NCI-H2081 treated with DMSO at 0.1 percent for 48 hours (cell line): ENCODE data around the gene RANBP17.
"Not testable (repeated sequence)": the region's sequence is repeated elsewhere in the genome, so short reads cannot be mapped to it uniquely, and the experiment has no call there.

ENCODE experiments used
- DNase-seq: peaks from one replicate; lab custom pipeline; 2025; lab: John Stamatoyannopoulos, UW

The RANBP17 gene

DNA sequence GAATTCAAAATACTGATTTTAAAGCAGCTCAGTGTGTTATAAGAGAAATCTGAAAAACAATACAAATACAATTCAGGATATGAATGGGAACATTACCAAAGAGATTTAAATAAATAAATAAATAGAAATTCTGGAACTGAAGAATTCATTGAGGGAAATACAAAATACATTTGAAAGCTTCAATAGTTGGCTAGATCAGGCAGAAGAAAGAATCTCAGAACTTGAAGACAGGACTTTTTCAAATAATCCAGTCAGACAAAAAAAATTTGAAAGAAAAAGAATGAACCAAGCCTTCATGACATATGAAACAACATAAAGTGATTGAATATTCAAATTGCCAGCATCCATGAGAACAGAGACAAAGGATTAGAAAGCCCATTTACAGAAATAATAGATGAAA, 387.6 kb downstream of the RANBP17 start:
- no peak for DNase-seq

DNA sequence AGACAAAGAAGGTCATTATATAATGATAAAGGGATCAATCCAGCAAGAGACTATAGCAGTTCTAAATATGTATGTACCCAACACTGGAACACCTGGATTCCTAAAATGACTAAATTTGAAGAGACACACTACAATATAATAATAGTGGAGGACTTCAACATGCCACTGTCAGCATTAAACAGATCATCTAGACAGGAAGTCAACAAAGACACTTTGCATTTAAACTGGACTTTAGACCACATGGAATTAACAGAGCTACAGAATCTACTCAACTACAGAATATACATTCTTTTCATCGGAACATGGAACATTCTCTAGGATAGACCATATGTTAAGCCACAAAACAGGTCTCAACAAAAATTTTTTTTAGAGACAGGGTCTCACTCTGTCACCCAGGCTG, 388.9 kb downstream of the RANBP17 start:
- DNase-seq = no peak

DNA sequence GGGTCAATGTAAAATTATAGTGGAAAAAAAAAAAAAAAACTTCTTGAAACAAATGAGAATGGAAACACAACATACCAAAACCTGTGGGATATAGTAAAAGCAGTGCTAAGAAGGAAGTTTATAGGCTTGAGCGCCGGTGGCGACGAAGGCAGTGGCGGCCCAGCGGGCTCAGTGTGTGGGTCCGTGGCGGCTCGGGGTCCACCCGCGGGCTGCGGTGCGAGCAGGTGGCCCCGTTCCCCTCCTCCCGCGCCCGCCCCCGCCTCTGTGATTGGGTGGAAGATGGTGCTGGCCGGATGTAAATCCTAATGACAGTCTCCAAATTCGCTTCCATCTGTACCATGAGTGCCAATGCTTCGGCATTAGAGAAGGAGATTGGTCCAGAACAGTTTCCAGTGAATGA, 389.7 kb downstream of the RANBP17 start:
- DNase-seq = no peak

DNA sequence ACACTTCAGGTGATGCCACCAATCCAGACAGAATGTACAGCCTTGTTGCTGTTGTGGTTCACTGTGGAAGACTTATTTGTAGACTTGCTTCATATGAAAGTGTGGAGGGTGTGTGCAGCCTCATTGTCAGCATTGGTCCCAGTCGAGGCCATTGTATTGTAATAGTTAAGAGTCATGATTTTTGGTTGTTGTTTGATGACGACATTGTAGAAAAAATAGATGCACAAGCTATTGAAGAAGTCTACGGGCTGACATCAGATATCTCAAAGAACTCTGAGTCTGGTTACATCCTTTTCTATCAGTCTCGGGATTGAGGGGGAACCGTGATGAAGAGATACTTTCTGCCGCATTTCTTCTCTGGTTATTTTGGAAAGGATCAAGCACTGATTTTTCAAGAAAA, 390.9 kb downstream of the RANBP17 start:
- DNase-seq = no peak

DNA sequence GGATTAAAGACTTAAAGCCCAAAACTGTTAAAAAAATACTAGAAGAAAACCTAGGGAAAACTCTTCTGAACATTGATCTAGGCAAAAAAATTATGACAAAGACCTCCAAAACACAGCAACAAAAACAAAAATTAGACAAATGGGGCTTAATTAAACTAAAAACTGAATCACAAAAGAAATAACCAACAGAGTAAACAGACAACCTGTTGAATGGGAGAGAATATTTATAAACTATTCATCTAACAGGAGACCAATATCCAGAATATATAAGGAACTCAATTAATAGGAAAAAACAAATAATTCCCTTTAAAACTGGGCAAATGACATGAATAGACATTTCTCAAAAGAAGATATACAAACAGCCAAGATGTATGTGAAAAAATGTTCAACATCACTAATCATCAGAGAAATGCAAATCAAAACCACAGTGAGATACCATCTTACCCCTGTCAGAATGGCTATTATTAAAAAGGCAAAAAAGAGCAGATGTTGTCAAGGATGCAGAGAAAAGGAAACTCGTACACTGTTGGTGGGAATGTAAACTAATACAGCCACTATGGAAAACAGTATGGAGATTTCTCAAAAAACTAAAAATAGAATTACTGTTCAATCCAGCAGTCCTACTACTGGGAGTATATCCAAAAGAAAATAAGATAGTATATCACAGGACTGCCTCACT, 397.1 kb downstream of the RANBP17 start:
- no peak for DNase-seq

DNA sequence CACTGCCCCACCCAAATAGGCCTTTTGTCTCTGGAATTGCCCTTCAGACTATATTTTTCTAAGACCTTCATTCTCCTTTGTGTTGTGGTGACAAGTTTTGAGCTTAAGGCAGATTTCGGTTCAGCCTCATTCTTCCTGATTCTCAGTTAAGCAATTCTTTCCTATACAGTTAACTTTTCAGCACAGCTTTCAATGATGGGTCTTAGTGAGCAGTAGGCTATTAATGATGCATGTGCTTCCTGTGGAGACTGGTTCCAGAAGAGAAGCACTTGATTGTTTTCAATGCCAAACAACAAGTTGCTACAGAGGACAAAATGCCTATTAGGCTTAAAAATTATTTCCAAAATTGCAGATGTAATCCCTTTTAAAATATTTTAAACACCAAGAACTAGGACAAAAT, 399.5 kb downstream of the RANBP17 start:
- no peak for DNase-seq

DNA sequence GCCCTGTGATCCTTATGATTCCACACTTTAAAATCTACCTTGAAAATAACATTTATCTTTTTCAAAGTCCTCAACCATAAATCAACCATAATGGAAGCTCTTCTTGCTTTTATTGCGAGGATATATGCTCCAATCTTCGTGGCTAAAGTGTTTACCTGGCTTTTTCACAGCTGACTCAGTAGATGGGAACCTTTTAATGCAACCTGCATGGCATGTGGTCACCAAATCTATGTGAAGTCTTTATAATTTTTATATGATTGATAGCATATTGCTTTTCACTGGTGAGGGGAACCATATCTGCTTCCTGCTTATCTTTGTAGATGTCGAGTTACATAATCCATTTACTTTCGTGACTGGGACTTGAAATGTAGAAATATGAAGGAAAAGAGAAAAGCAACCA, 400.1 kb downstream of the RANBP17 start:
- no peak for DNase-seq

DNA sequence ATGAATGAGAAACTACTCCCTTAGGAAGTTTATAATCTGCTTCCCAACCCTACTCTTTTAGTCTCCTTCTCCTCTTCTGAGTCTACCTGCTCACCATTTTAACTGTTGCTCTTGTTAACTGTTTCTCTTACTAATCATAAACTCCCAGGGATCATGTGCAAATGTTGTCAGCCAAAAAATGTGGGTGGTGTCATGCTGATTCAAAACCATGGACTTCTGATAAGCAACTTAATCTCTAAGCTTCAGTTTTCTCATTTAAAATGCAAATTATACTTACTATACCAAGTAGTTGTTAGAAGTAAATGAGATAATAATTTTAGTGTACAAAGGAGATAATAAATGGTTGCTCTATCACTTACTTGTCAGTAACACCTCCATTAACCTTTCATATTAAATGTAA, 401.4 kb downstream of the RANBP17 start:
- DNase-seq = no peak

DNA sequence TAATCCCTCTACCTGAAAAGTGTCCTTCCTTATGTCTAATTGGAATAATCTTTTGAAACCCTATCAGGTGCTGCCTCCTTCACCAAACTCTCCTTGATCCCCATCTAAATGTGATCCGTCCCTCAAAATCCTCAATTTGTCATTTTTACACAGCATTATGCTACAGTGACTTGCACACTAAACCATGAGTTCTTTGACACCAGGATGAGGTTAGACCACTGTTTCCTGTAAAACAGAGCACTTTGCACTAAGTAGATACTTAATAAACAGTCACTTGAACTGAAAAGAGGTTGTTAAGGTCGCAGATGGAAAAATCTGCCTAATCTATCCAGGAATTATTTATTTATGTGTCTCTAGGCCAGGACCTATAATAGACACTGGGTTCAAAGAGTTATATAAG, 403.0 kb downstream of the RANBP17 start:
- DNase-seq = no peak

DNA sequence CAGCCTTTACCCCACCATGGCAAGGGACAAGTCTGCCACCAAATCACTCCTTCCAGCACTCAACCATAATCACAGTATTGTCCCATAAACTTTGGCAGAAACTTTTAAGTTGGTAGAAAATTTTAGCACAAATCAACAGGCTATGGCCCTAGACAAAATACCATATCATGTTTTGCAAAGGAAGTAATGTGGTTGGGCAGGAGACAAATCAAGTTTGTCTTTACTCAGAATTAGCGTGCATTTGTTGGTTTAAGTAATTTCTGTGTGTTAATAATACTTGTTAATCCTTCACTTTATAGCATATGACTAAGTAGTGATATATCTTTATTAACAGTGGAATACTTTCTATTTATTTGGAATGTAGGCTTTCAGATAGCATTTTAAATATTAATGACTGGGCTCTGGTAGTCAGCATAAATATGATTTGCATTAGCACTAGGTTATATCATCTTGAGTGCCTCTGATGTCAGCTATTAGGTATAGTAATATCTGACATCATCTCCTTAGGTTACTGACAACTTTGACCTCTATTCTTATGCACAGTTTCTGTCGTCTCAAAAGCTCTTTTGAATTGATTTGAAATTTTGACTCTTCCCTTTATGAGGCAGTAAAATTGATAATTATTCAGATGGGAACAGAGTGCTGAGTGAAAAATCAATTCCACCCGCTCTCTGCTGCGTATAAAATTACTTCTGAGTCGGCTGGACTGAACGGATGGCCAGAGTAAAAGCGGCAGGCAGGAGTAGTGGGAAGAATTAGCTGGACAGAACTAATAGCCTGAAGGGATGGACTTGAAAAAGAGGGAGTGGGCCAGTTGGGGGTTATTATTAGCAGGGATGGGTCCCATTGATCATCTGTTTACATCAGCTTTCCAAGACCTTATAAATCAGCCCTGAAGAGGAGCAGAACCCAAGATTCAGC, 407.1 kb downstream of the RANBP17 start:
- DNase-seq = no peak

DNA sequence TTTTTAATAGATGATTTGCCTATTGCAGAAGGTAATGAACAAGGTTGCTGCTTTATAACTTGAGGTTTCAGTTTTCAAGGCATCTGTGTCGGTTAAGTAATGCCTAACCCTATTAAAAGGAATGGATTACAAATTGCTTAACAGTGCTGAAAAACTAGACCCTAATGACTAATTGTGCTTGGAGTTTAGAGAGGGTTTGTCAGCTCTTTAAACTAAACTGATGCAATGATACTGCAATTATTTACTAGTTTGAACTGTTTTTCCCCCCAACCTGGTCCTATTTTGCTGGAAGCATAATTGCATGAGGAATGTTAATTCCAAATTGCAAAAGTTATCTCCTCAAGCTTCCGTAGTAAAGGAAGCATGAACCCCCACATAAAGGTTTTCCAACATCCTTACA, 407.9 kb downstream of the RANBP17 start:
- DNase-seq = no peak

DNA sequence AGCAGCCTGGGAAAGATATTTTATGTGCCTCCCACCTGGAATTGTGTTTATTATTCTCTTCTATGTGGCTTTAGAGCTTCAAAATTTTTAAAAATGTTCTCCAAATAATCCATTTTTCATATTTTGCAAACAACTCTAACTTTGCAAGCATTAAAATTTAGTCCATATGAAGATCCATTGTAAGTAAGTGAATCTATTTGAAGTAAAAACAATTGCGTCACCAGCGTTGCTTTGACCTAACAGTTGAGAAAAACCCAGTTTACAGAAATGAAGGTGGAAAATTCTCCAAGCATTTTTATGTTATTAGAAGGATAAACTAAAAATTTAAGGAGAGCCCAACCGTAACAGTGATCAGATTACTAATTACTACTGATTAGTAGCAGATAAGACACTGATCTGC, 408.3 kb downstream of the RANBP17 start:
- DNase-seq = no peak

DNA sequence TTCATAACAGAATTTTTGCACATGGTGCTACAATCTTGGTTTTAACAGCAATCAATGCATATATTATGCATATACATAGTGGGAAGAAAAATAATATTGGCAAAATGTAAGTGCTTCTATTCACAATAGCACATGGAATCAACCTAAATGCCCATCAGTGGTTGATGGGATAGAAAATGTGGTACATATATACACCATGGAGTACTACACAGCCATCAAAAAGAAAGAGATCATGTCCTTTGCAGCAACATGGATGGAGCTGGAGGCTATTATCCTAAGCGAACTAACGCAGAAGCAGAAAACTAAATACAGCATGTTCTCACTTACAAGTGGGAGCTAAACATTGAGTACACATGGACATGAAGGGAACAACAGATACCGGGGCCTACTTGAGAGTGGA, 410.0 kb downstream of the RANBP17 start:
- no peak for DNase-seq

DNA sequence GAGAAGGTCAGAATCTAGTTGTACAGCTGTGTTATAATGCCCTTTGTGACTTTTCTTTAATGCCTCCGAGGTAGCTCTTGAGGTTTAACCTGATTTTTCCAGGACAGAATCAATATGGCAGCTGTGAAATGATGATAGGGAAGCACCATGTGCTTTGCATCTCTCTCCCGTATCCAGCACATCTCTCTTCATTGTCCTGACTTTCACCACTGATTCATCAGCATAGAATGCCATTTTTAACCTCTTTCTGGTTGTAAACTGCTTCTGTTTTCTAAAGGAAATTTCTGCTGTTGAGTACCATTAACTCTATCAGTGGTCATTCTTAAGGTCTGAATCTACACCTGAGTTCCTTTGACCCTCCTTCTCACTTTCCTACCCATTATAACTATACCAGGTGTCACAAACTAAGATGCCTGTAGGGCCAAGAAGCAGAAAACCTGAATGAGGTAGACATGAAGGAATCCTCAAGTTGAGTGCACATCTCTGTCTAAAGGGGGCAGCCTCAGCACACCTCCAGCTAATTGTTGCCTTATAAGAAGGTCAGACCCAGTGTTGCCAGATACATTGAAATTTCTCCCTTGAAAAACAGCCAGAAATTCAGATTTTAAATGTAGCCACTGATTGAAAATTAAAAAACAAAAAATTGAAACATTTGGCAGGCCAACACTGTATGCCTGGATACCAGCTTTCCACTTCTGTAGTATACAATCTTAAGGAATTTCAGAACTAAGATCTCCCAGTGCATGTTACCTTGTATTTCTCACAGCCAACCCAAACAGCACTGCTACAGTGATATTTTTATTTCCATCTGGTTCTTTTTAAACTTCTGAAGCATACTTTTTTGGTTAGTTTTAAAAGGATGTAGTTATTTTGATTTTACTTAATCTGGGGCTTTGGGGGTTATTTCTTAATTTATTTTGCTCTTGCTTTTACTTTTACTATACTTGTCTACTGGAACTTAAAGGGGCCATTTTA, 411.5 kb downstream of the RANBP17 start:
- no peak for DNase-seq

DNA sequence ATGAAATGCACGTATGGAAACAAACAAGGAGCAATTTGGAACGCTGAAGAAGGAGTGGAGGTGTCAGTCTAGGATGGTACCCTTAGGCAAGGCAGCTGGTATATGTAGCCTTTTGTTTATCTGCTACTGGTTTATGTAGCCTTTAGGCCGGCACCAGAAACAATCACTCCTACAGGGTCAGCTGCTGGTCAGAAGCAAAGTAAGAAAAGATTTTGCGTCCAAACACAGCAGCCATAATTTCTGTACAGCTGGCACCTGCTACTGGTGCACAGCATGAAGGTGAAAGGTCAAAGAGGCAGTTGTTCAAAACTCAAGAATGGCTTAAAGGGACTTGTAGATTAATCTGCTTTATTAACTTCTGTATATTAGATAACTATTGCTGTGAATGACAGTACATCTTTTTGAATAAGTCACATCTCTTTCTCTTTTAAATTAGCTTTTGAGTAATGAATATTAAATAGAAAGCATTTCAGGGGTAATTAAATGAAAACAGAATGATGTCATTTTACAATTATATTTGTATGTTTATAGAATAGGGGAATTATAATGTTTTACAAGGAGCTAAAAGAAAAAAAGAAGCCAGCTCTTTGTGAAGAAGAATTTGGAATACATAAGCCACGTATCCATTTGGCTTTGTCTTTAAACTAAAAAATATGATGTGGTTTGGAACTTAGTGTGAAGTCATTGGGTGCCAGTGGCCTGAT, 414.2 kb downstream of the RANBP17 start:
- DNase-seq = no peak

DNA sequence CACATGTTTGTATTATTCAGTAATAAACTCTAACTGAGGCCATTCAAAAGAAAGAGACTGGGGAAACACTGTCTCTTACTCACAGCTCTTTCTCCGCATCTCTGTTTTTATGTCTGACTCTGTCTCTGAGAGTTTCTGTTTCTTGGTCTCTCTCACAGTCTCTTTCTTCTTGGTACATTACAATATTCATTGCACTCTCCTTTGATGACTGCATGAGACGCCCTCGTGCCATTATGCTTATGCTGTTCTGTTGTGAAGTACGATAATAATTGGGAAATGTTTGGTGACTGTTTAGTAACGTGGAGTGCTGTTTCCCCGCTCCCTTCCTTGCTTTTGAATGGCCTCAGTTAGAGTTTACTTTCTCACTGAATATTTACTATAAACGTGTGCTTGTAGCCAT, 421.9 kb downstream of the RANBP17 start:
- DNase-seq = no peak

DNA sequence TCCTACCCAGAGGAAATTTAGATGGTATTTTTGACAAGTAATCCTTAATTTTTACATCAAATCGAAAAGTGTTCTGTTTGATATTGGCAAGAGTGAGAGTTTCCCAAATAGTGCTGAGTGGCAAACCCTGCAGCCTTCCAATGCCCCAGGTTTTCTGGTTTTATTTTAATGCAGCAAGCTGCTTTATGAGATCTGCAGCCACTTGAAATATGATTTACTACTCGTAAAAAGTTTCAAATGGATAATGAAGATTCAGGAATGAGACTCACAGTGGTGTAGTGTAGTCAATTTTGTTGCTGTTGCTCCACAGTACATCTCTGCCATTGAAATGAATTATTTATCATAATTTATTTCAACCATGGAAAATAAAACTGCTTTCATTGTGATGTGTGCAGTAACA, 423.6 kb downstream of the RANBP17 start:
- no peak for DNase-seq

DNA sequence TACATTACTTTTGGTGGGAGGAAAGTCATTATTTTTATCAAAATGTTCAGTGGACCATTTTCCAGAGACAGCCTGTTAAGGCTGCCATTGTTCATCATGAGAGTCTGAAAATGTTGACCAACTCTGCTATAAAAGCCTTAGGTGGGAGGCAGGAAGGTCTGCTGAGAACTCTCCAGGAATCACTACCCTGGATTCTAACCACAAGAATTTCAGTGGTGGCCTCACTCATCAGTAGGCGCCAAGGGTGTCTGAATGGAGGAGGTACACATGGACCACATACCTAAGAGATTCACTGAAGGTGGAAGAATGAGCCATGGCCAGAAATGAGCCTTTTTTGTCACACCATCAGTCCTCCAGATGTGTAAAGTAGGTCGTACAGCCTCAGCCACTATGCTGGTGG, 426.2 kb downstream of the RANBP17 start:
- no peak for DNase-seq

DNA sequence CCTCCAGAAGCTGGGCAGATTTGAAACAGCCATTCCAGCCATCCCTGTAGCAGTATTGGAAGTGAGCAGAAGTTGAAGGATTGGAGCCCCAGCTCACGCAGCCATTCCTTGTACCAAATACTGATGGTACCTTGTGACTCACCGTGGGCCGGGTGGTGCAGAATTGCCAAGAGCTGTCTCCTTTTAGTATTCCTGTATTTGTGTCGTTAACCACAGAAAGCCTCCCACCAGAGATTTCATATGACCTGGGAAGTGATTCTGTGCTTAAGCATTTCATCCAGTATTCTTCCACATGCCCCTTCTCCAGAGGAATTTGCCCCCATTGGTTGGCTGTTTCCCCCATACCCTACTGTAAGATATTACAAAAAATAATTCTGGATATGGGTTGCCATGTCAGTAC, 429.6 kb downstream of the RANBP17 start:
- DNase-seq = no peak

DNA sequence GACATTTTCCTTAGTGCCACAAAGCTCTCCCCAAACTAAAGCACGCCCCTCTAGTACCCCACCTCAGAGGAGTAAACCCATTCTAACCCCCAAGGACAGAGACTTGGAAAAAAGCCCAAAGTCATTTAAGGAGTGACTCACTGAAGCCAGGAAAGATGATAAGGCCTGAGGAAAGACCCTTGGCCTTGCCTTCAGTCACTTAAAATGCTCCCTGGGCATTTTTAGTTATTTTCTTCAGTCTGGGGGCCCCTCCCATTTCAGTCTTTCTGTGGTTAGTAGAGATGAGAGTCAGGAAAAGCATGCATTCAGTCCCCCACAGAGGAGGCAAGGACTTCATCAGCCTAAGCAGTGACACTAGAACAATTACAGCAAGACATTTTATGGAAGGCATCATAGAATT, 433.5 kb downstream of the RANBP17 start:
- DNase-seq = no peak

DNA sequence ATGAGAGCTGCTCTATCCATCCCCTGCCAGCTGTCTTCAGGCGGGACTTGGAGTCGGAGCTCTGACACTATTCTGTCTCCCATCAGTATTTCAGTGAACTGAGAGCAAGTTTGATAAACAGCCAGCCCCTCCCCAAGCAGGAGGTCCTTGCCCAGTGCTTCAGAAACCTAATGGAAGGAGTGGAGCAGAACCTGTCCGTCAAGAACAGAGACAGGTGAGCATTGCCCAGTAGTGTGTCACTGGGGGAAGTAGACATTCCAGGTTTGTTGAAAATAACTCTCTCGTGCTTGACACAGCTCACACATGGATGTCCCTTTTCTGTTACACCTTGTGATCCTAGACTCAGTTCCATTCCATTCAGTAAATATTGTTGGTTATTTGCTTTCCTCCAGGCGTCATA, 434.0 kb downstream of the RANBP17 start:
- DNase-seq = no peak

DNA sequence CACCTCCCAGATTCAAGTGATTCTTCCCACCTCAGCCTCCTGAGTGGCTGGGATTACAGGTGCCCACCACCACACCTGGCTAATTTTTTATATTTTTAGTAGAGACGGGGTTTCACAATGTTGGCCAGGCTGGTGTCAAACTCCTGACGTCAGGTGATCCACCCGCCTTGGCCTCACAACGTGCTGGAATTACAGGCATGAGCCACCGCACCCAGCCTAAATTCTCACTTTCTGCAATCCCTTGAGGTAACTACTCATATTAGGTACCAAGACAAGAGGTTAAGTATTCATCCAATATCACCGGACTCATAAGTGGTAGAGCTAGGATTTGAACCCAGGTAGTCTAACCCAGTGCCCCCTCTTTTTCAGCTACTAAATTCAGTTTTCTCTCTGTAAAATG, 436.1 kb downstream of the RANBP17 start:
- not testable (repeated sequence) for DNase-seq
